ENCODE results near the gene MBP. TPM values are rescaled to one million over a fixed set of nuclear protein-coding genes. Genes with fewer than 3 reads are reported as not detected.

MBP gene
- total and polyA plus RNA-seq, 2 of the 13 experiments (the other 11 are each of a cell fraction or from before 2014, with no cell fraction given) = 5.0 to 8.5 TPM

DNA sequence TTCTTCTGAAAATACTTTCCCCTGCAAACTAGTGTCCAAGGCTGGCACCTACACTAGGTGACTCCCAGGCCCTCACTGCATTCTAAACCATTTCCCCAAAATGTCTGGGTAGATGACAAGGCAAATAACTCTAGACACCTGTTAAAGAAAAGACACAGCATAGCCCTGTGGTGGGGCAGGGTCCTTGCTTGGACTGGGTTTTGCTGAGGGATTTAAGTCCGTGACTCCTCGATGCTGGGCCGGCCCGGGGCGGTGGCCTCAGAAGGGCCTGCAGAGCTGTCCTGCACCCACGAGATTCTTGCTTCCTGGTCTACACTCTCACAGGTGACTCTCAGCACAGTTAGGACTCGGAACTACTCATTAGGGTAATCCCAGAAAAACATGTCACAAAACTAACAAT is 55.2 kb downstream of the MBP start (continued):
- TF ChIP-seq, protein P1, sequence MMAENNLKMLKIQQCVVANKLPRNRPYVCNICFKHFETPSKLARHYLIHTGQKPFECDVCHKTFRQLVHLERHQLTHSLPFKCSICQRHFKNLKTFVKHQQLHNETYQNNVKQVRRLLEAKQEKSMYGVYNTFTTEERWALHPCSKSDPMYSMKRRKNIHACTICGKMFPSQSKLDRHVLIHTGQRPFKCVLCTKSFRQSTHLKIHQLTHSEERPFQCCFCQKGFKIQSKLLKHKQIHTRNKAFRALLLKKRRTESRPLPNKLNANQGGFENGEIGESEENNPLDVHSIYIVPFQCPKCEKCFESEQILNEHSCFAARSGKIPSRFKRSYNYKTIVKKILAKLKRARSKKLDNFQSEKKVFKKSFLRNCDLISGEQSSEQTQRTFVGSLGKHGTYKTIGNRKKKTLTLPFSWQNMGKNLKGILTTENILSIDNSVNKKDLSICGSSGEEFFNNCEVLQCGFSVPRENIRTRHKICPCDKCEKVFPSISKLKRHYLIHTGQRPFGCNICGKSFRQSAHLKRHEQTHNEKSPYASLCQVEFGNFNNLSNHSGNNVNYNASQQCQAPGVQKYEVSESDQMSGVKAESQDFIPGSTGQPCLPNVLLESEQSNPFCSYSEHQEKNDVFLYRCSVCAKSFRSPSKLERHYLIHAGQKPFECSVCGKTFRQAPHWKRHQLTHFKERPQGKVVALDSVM (CRISPR knock-in tag; IDR thresholded peaks at IDR 0.05) = no peak
- TF ChIP-seq, protein P2, sequence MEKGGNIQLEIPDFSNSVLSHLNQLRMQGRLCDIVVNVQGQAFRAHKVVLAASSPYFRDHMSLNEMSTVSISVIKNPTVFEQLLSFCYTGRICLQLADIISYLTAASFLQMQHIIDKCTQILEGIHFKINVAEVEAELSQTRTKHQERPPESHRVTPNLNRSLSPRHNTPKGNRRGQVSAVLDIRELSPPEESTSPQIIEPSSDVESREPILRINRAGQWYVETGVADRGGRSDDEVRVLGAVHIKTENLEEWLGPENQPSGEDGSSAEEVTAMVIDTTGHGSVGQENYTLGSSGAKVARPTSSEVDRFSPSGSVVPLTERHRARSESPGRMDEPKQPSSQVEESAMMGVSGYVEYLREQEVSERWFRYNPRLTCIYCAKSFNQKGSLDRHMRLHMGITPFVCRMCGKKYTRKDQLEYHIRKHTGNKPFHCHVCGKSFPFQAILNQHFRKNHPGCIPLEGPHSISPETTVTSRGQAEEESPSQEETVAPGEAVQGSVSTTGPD (CRISPR knock-in tag; IDR thresholded peaks at IDR 0.05) = no peak
- no peak for TF ChIP-seq RXRB (CRISPR knock-in tag; IDR thresholded peaks at IDR 0.05; ENCODE audit: borderline replicate concordance)
- TF ChIP-seq ZNF142 (CRISPR knock-in tag; IDR thresholded peaks at IDR 0.05) = no peak
- TF ChIP-seq KMT2B (CRISPR knock-in tag; IDR thresholded peaks at IDR 0.05) = no peak
- no peak for TF ChIP-seq BRF2 (CRISPR knock-in tag; IDR thresholded peaks at IDR 0.05)
- TF ChIP-seq FLYWCH1 (CRISPR knock-in tag; IDR thresholded peaks at IDR 0.05) = no peak
- TF ChIP-seq ZNF333 (CRISPR knock-in tag; IDR thresholded peaks at IDR 0.05; ENCODE audit: borderline replicate concordance) = no peak
- no peak for TF ChIP-seq NFRKB (IDR thresholded peaks at IDR 0.05)
- no peak for TF ChIP-seq ARNT2 (CRISPR knock-in tag; IDR thresholded peaks at IDR 0.05; ENCODE audit: low read depth)
- TF ChIP-seq ZNF75D (CRISPR knock-in tag; IDR thresholded peaks at IDR 0.05; ENCODE audit: borderline replicate concordance) = no peak
- no peak for TF ChIP-seq KDM4B (CRISPR knock-in tag; IDR thresholded peaks at IDR 0.05)

Measured in HepG2 (cell line).